ENCODE results near the gene TDRD7.

TDRD7 gene

DNA sequence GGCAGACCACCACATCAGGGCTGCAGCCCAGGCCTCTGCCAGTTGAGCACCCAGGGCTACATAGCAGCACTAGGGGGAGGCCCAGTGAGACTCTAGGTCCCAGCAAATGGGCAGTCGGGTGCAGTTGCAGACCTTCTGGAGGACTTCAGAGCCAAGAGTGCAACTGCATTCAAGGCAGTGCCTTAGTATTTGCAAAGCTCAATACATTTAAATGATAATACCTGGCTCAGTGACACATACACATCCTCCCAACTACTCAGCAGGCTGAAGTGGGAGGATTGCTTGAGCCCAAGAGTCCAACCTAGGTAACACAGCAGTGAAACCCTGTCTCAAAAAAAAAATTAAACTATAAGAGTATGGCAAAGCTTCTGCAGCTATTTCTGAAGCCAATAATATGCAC is 51.0 kb downstream of the TDRD7 start:
- no peak for TF ChIP-seq ZFX (IDR thresholded peaks at IDR 0.05)
- TF ChIP-seq, protein P1, sequence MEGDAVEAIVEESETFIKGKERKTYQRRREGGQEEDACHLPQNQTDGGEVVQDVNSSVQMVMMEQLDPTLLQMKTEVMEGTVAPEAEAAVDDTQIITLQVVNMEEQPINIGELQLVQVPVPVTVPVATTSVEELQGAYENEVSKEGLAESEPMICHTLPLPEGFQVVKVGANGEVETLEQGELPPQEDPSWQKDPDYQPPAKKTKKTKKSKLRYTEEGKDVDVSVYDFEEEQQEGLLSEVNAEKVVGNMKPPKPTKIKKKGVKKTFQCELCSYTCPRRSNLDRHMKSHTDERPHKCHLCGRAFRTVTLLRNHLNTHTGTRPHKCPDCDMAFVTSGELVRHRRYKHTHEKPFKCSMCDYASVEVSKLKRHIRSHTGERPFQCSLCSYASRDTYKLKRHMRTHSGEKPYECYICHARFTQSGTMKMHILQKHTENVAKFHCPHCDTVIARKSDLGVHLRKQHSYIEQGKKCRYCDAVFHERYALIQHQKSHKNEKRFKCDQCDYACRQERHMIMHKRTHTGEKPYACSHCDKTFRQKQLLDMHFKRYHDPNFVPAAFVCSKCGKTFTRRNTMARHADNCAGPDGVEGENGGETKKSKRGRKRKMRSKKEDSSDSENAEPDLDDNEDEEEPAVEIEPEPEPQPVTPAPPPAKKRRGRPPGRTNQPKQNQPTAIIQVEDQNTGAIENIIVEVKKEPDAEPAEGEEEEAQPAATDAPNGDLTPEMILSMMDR (conservative IDR thresholded peaks at IDR 0.05): no peak
- no peak overlapping the region for H3K27ac ChIP-seq

DNA sequence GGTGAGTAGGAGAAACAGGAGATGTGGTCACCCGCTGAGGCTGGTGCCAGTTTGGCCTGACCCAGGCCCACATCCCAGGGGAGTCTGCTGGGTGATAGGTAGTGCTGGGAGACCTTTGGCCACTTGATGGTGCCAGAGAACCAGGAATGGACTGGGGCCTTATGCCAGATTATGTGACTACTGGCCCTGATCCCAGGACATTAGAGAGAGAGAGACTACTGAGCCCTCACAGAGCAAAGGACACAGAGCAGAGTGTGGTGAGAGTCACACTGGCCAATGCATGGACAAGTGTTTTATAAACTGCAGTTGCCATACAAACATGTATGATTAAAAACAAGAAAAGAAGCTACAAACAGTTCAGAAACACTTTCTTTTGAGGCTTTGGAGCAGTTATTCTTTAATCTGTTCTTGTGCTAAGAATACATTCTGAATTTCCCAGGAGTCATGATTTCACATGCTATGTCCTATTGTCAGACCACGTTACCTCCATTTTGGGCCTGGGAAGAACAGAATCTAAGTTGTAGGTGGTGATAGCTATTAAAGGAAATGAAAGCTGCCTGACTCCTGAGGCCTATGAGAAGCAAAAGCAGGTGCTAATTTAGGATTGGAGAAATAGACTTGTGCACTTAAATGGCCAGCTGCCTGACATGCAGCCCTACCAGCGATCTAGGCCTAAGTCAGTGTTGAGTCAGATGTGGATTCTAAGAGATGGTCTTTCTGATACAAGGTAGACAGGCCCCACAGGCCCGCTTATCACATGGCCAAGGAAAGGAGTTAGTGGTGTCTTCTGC is 57.0 kb downstream of the TDRD7 start:
- no peak overlapping the region for H3K27ac ChIP-seq
- TF ChIP-seq ZFX (IDR thresholded peaks at IDR 0.05): no peak
- TF ChIP-seq, protein P1 (conservative IDR thresholded peaks at IDR 0.05): peak; percentile 93

DNA sequence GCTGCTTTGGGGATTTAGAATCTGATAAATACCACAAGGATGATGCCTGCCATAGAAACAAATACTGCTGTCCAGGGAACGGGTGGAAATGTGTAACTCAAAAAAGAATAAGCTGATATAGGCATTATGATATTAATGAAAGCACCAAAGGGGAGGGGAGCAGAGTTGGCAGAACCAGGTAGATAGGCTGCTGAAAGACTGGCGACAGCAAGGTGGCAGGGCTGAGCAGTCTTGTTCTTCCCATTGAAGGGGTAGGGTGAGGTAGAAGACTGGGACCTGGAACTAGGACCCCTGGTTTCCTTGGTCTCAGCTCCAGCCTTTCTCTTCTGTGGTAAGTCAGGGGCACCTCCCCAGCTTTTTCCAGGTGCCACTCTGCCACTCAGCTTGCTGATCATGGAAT is 58.2 kb downstream of the TDRD7 start:
- no peak for TF ChIP-seq ZFX (IDR thresholded peaks at IDR 0.05)
- TF ChIP-seq, protein P1 (conservative IDR thresholded peaks at IDR 0.05): peak; percentile 41
- H3K27ac ChIP-seq: no peak overlapping the region

DNA sequence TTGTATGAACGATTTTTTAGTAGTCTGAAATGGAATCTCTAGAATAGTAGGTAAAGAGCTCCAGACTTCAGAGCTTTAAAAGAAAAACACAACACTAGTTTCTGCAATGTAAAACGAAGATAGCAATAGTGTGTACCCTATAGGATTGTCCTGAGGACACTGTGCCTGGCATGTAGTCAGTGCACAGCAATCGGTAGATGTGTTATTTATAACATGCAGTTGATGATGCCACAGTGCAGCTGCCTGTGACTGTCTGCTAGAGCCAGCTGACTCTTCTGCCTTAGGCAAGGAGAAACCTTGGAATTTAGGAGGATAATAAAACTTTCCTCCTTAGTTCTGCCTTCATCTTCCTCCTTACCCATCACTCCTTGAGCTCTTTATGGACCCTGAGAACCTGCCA is 61.8 kb downstream of the TDRD7 start:
- no peak overlapping the region for H3K27ac ChIP-seq
- no peak for TF ChIP-seq ZFX (IDR thresholded peaks at IDR 0.05)
- TF ChIP-seq, protein P1 (conservative IDR thresholded peaks at IDR 0.05): no peak

DNA sequence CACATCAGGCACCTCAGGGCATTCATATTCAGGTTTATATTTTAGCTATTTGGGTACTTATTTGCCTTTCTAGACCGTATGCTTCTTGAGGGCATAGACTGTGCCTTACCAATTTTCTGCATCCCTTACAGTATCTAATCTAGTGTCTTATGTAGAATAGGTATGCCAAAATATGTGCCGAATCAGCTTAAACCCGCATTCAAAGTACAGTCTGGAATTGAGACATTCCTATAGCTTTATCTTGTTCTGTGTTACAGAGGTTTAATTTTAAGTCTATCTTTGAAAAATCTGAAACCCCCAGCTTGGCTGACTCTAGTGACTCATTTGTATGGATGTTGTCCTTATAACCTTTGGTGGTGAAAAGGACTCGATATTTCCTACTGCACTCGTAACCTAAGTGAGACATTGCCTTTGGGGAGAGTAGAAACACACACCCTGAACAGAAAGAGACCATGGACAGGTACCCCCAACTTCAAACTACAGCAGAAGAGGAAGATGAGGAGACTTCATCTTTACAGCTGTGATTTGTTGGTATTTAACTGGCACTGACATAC is 62.6 kb downstream of the TDRD7 start:
- TF ChIP-seq ZFX (IDR thresholded peaks at IDR 0.05): no peak
- TF ChIP-seq, protein P1 (conservative IDR thresholded peaks at IDR 0.05): no peak
- H3K27ac ChIP-seq: no peak overlapping the region

DNA sequence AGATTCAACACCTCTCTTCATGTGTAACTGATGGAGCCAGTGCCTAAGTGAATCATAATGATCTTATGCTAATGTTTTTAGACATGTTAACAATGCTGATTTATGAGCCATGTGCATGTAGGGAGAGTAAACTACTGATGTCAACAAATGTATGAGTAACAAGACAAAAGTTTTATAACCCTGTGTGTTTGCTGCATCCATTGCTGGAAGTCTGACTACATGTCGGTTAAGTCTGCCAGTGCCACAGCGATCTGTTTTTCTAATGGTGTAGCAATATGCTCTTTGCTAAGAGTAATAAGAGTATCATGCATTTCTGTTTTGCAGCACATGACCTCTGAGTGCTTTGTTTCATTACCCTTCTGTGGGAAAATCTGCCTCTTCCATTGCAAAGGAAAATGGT is 63.2 kb downstream of the TDRD7 start:
- H3K27ac ChIP-seq: no peak overlapping the region
- TF ChIP-seq ZFX (IDR thresholded peaks at IDR 0.05): no peak
- TF ChIP-seq, protein P1 (conservative IDR thresholded peaks at IDR 0.05): no peak

DNA sequence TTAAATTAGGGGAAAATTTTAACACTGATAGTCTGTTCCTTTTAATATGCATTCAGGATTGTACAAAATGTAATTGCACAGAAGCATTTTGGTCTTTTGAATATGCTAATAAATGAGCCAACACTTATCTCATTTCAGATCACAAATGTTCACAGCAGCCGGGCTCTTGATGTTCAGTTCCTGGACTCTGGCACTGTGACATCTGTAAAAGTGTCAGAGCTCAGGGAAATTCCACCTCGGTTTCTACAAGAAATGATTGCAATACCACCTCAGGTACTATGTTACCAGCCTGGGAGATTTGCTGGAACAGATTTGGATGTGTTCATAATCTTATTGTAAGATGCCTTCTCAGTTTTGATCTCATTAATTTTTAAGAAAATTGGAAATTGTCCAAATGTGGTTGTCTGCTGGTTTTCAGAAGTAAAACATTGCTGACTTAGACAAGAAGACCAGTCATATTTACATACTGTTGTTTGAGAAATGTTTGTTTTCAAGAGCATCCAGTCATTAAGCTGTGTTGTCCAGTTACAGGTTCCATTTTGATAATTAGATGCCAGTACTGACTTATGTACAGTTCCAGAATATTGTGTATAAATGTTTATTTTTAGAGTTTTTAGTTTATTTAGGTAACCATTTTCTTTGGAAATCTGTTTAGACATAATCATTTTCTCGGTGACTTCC is 66.5 kb downstream of the TDRD7 start:
- no peak for TF ChIP-seq ZFX (IDR thresholded peaks at IDR 0.05)
- TF ChIP-seq, protein P1 (conservative IDR thresholded peaks at IDR 0.05): no peak

More for the DNA sequence above, 66.5 kb downstream of the TDRD7 start:
- no peak overlapping the region for H3K27ac ChIP-seq

All from C4-2B (cell line).